ENCODE data around the gene TMEM151B.
A peak's percentile ranks its signal among the peaks of the same experiment; 100 is the strongest.
"Not testable (repeated sequence)": the region's sequence is repeated elsewhere in the genome, so short reads cannot be mapped to it uniquely, and the experiment has no call there.

The TMEM151B gene

GRCh38 chr6:44269921-44270525, at the start of gene TMEM151B:
TMEM151B (plus strand) TSS chr6:44270450; CDS start chr6:44270743, 293 bp downstream.
- no peak for DNase-seq (ENCODE audit: low read depth)

DNA sequence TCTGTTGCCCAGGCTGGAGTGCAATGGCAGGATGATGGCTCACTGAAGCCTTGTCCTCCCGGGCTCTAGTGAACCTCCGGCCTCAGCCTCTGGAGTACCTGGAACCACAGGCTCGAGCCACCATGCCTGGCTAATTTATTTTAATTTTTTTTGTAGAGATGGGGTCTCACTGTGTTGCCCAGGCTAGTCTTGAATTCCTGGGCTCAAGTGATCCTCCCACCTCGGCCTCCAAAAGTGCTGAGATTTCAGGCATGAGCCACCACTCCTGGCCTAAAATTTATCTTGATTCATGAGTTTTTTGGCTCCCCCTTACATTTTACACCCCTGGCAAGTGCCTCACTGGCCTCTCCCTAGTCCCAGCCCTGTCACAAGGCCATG, 49.3 kb upstream of the TMEM151B start:
- DNase-seq (ENCODE audit: low read depth) = no peak

- DNase-seq (ENCODE audit: low read depth) = peak; percentile 93
These were observed 48.8 kb upstream of the TMEM151B start for GRCh38 chr6:44221291-44221960.

DNA sequence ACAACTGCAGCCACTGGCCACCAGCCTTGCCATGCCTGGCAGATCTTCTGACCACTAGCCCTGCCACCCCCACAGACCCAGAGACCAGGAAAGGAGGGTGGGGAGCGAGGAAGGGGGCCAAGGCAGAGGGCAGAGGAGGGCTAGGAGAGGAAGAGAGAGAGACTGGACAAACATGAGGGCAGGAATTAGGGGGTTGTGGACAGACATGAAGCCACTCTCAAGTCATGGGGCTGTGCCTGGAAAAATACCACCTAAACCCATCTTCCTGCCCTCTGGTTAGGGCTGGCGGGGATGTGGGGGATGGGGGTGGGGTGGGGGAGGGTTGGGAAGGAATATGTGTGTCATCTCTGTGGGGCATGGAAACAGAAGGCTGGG, 48.3 kb upstream of the TMEM151B start:
- DNase-seq (ENCODE audit: low read depth) = no peak

DNA sequence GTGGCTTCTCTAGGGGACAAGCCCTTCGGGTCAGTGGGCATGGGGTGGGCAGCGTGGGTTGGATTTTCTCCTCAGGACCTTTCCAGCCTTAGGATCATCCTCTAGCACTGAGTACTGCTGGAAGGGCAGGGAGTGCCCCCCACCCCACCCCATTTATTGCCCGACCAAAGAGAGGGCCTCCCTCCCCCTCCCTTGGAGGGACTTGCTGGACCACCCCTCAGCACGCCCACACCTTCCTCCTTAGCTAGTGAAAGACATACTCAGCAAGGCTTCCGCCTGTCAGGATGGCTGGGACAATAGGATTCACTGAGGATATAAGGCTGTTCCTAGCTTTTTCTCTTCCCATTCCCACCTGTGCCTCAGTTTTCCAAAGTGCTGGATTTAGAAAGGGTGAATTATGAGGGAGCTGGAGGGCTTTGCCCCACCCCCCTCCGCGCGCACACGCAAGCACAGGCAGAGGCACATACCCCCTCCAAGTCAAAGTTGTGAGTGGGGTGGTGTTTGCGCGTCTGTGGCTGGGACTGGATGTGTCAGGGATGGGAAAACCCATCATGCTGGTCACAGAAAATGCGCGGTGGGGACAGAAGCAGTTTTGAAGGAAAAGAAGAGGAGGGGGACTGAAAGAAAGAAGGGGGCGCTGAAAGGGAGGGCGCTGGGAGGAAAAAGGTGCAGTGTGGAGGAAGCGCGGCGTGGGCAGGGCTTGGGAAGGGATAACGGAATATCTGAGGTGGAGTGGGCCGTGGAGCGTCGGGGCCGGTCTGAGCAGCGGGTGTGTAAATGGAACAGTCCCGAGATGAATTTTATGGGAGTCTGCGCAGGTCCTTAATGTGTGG, 47.5 kb upstream of the TMEM151B start:
- no peak for DNase-seq (ENCODE audit: low read depth)

DNA sequence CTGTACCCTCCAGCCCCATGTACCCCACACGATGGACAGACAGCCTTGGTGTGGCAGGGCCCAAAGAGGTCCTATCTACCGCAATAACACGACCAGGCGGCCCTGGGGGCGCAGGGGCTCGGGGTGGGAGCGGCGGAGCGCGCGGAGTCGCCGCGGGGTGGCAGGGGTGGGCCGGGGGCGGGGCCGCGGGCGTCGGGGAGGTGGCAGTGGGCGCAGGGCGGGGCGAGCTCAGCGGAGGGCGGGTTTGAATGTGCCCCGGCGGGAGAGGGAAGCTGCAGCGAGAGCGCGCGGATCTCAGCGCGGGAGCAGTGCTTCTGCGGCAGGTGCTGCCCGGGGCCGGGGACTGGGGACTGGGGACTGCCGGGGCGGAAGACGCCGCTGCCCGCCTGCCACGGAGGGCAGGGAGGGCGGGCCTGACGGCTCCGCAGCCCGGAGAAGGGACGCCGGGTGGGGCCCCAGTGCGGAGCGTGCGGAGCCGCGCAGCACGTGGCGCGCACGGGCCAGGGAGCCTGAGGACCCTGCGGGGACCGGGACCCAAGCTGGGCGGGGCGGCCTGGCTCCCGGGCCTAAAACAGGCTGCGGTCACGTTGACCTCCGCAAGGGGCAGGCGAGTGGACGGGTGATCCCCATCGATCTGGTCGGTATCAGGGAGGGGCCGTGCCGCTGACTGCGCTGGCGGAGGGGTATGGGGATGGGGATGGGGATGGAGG, 46.8 kb upstream of the TMEM151B start, which contains the start of gene SLC29A1:
SLC29A1 (plus strand) TSS at position 277 of the 710 bp plus-strand sequence. CDS start 3,719 bp downstream, outside the sequence.
- DNase-seq (ENCODE audit: low read depth) = no peak

GRCh38 chr6:44224029-44224964, 46.0 kb upstream of the TMEM151B start:
- DNase-seq (ENCODE audit: low read depth) = no peak

- DNase-seq (ENCODE audit: low read depth) = no peak
These were observed 45.3 kb upstream of the TMEM151B start for GRCh38 chr6:44224965-44225305.

GRCh38 chr6:44225579-44226325, 44.5 kb upstream of the TMEM151B start:
- DNase-seq (ENCODE audit: low read depth) = no peak

DNA sequence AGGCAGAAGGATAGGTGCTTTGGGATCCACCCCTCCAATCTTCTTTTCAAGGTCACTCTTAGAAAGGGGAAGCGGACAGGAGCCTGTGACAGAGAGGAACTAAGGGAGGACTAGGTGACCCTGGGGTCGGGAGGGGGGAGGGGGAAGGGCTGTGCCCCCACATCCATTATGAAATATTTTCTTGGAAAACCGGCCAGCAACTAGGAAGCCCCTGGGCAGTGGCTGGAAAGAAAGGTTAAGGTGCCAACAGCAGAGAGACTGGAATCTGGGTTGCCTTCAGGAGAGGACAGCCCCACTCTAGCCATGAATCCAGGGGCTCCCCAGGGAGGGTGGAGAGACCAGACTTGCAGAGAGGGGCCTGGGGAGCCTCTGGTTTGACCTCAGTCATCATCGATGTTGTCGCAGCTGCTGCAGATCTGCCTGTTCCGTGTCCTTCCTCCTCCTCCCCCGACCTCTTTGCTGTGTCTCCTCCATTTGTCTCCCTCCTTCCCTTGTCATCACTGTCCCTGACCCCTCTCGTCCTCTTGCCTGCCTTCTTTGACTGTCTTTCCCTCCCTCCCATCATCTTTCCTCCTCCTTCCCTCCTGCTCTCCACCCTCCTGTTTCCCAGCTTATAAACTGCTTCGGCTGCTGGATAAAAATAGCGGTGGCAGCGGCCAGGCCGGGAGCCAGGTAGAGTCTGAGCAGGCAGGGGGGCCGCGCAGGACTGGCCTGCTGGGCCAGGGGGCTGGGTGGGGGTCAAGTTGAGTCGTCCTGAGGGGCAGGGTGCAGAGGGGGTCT, 43.7 kb upstream of the TMEM151B start:
- DNase-seq (ENCODE audit: low read depth) = no peak

DNA sequence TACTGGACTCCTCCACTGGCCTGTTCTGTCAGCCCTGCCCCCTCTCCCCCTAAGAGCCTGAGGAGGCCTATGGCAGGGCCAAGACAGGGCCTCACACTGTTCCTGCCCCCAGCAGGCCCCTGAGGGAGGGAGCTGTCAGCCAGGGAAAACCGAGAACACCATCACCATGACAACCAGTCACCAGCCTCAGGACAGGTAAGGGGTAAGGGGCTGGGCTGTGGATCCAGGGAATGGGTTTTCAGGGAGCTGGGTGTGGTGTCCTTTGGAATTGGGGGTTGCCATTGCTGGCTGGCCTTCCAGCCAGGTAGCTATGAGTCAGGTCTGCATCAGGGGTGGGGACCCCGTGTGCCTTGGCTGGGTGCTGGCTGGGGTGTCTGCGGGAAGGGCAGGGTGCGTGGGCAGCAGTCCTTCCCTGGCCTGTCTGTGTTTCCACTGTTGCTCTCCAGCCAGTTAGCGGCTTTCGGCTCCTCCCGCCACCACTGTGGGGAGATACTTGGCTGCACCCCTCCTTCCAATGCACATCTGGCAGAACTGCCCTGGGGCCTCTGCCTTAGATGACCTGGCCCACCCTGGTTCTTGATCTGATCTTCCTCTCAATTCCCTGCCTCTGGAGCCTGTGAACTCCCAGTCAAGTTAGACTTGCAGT, 43.0 kb upstream of the TMEM151B start:
- no peak for DNase-seq (ENCODE audit: low read depth)

DNA sequence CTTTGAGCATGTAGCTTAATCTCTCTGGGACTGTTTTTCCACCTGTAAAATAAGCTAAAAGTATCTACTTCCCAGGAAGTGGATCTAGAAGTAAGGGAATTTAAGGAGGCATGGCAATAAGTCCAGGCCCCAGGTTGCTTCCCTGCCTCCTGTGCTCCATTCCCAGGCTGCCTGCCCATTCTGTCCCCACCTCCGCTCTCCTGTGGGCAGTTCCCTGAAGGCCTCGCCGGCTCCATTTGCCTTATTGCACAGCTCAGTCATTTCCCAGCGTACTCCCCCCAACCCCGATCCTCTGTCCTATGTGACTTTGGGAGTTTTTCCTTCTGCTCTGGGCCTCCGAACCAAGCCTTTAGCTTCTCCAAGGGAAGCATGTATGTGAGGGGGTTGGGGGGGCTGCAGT, 42.2 kb upstream of the TMEM151B start:
- DNase-seq (ENCODE audit: low read depth) = no peak

DNA sequence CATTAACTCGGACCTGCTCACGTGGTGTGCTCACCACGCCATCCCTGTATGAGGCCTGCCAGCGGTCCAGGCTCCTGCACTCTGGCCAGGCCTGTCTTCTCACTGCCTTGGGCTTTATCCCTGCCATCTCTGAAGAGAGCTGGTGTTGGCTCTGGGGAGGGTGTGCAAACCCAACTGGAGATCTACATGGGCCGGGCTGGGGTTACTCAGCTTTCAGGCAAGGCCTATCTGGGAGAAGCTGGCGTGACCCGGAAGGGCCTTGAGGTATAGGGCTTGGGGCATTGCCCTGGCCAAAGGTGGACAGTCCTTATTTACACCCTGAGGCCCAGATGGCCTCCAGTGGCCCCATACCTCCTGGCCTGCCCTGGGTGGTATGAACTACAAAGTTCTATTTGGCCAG, 41.8 kb upstream of the TMEM151B start:
- DNase-seq (ENCODE audit: low read depth) = no peak

GRCh38 chr6:44228836-44229235, 41.4 kb upstream of the TMEM151B start:
- DNase-seq (ENCODE audit: low read depth) = no peak

DNA sequence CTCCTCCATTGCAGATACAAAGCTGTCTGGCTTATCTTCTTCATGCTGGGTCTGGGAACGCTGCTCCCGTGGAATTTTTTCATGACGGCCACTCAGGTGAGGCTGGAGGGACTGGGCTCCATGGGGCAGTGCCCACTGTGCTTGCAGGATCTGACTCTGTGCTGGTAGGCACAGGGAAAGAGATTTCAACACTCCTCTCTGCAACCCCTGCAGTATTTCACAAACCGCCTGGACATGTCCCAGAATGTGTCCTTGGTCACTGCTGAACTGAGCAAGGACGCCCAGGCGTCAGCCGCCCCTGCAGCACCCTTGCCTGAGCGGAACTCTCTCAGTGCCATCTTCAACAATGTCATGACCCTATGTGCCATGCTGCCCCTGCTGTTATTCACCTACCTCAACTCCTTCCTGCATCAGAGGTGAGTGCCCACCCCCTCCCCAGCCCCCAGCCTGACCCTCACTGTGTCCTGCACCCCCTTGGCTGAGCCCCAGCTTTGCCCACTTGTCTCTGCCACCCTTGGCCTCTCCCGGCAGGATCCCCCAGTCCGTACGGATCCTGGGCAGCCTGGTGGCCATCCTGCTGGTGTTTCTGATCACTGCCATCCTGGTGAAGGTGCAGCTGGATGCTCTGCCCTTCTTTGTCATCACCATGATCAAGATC, 40.7 kb upstream of the TMEM151B start:
- DNase-seq (ENCODE audit: low read depth) = no peak

- no peak for DNase-seq (ENCODE audit: low read depth)
These were observed 40.1 kb upstream of the TMEM151B start for GRCh38 chr6:44230034-44230675.

DNA sequence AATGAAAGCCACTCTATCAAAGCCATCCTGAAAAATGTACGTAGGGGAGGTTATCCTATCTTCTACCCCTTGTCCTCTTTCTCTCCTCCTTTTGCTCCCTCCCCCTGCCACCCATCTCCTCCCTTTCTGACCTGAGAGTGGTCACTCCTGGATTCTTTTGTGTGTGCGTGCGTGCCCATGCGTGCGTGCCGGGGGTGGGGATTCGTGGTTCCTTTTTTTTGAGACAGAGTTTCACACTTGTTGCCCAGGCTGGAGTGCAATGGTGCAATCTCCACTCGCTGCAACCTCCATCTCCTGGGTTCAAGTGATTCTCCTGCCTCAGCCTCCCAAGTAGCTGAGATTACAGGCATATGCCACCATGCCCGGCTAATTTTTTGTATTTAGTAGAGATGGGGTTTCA, 38.8 kb upstream of the TMEM151B start:
- DNase-seq (ENCODE audit: low read depth) = not testable (repeated sequence)
